Stimulated activated CD8-positive, alpha-beta memory T cell treated with anti-CD3 and anti-CD28 coated beads, Interleukin-7, amount 100 ng/mL, for 4 hours (primary cell): ENCODE measurements around the gene UNKL.

Experiments
- DNase-seq, 2 donors: peaks; one replicate each; pipeline ENCODE4 v3.0.0-alpha.2; 2020; ENCODE audit warnings: low read depth in 2 of 2

UNKL gene

DNA sequence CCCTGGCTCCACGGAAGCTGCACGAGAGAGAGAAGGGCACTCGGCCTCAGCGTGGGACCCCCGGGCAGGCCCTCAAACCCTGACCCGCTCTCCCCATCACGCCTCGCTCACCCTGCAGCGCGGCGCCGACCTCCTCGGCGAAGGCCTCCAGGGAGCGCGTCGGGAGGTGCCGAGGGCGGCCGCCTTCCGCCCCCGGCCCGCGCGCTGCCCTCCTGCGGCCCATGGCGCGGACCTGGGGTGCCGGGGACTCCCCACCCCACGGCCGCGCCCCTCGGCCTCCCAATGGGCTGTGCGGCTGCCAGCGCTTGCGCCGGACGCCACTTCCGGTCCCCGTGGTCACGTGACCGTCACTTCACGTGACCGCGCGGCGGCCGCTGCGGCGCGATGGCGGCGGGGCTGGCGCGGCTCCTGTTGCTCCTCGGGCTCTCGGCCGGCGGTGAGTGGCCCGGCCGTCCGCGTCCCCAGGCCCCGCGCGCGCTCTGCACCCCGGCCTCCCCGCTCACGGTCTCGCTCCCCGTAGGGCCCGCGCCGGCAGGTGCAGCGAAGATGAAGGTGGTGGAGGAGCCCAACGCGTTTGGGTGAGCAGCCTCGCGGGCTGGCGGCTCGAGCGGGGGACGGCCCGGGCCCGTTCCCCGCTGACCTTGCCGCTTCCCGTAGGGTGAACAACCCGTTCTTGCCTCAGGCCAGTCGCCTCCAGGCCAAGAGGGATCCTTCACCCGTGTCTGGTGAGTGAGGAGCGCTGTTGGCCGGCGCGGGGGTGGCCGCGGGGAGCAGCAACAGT, 62.7 kb downstream of the UNKL start, which contains the start of the genes GNPTG and TSR3:
GNPTG (plus strand) TSS at position 350 of the 781 bp plus-strand sequence; CDS start at position 385, 35 bp downstream.
TSR3 (minus strand) TSS at position 297 of the 781 bp plus-strand sequence; CDS start at position 223, 74 bp downstream.
- peak; percentile 45 to 80 for DNase-seq

DNA sequence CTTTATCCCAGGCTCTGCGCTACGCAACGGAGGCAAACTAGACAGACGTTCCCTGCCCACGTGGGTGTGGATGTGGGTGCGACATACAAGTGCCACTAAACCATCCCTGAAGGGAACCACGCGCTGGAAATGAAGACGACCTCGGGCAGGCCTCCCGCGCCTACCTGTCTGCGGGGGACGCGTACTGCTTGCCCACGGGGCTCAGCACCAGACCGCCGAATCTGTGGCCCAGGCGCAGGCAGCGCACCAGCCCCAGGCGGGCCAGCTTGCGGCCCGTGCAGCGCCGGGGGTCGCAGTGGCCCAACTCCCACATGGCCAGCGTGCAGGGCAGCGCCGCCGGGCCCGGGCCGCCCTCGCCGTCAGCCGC, 63.3 kb downstream of the UNKL start:
- DNase-seq = no peak

DNA sequence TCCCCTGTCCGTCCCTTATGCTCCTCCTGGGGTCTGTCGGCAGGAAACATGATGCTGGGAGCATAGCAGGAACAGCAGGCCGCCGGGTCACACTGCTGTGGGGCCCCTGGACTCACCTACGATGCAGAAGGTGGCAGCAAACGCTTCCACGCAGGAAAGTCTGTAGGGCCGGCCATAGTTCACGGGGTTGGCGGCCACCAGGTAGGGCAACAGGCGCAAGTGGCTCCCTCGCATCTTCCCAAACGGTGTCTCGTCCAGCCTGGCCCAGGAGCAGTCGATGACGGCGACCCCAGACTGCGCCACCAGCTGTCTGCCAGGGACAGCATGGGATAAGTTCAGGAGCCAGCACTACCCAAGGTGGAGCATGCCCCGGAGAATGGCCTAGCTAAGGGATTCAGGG, 63.8 kb downstream of the UNKL start:
- DNase-seq = no peak

DNA sequence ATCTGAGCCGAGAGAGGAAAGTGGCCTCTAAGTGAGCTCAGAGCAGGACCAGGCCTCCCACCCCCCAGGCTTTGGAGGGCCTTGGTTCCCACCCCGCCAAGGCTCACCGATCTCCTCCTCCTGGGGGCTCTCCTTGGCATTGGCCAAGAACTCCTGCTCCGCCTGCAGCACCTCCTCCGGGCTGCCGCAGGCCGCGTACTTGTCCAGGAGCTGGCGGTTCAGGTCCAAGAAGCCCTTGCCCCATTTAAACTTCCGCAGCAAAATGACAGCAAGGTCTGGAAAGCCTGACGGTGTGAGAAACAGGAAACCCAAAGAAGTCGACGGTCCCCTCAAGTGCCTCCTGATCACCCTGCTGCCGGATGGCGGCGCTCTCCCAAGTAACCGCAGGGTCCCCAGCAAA, 64.6 kb downstream of the UNKL start:
- DNase-seq = no peak

DNA sequence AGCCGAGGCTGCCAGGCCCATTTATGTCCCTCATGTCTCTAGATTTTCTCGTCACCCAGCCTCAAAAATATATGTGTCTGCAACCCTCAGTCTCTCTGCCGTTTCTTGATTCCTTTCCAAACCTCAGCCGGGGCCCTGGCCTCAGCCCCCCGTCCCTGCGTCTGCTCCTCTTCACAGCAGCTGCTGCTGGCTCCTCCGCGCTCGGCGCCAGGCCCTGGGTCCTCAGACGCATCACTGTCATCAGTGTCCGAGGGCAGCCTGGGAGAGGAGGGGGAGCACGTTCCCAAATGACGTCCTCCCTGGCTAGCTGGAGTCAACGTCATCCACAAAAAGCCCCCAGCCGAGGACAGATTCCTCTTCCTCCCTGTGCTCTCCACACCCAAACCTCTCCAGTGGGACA, 65.2 kb downstream of the UNKL start:
- DNase-seq = no peak

DNA sequence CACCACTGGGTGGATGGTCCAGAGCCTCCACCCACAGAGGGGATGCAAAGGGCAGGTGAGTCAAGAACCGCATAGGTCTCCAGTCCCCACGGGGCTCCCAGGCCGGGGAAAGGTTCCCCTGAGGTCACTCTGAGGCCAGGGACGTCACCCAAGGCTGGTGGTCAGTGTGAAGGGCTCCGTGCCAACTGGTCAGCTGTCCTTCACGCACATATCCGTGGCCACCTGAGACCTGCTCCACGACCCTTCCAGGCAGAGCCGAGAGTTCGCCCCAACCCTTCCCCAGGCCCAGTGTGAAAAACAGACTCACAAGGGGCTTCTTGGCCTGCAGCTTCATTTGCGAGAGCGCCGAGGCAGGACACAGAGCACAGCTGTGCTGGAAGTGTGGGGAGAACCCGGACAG, 65.6 kb downstream of the UNKL start:
- no peak for DNase-seq

DNA sequence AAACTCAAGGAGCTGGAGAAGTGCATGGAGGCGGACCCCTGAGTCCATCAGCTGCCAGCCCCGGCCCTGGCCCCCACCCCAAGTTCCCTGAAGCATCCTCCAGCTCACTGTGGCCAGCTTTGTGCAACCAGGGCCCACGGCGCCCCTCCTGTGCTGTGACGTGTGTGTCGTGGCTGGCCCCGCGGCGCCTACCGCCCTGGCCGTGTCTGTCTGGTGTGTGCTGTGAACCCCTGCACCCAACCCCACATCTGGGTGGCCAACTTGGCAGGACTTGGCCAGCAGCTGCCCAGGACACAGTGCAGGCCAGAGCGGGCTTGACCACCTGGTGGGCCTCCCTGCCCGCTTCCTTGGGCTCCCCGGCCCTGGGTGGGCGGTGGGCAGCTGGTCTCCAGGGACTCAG, 66.1 kb downstream of the UNKL start:
- no peak for DNase-seq

DNA sequence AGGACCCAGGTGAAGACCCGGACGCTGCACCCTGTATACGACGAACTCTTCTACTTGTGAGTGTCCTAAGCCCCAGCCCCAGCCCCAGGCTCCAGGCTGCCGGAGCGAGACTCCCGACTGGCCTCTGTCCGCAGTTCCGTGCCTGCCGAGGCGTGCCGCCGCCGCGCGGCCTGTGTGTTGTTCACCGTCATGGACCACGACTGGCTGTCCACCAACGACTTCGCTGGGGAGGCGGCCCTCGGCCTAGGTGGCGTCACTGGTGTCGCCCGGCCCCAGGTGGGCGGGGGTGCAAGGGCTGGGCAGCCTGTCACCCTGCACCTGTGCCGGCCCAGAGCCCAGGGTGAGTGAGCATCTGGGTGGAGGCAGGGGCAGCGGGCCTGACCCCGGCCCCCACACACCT, 66.5 kb downstream of the UNKL start:
- DNase-seq = no peak

DNA sequence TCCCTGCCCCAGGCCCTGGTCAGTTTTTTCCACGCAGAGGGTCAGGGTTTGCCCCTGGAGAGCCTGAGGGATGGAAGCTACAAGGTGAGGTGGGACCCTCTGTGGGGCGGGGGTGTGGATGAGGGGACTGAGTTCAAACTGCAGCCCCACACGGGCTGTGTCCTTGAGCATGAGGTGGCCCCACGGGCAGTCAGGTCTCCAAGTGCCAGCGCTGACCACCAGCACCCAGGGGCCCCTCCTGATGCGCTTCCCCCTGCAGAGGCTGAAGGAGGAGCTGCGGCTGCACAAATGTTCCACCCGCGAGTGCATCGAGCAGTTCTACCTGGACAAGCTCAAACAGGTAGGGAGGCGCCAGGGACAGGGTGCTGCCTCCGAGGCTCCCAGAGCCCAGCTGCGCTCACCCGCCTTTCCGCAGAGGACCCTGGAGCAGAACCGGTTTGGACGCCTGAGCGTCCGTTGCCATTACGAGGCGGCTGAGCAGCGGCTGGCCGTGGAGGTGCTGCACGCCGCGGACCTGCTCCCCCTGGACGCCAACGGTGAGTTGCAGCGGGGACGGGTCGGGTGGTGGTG, 67.1 kb downstream of the UNKL start:
- DNase-seq = no peak

DNA sequence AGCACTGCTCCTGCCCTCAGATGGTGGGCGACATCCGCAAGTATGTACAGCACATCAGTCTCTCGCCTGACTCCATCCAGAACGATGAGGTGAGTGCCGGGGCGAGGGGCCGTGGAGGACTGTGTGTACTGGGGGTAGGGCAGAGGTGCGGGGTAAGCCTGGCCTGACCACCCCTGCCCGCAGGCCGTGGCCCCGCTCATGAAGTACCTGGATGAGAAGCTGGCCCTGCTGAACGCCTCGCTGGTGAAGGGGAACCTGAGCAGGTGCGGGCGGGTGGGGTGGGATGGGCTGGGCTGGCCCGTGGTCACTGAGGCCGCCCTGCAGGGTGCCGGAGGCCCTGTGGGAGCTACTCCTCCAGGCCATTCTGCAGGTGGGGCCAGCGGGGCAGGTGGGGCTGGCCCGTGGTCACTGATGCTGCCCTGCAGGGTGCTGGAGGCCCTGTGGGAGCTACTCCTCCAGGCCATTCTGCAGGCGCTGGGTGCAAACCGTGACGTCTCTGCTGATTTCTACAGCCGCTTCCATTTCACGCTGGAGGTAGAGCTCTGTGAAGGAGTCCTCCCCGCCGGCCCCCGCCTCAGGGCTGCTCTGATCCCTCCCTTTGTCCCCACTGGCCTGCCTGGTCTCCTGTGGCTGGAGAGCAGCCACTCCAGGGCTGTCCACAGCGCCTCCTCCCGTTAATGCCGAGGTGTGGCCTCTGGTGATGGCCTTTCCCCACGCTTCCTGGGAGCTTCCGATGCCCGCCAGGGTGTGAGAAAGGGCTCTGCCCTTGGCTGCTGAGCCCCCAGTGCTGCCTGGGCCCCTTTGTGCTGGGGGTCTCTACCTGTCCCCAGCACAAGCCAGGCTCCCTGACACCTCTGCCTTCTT, 67.8 kb downstream of the UNKL start:
- no peak for DNase-seq

DNA sequence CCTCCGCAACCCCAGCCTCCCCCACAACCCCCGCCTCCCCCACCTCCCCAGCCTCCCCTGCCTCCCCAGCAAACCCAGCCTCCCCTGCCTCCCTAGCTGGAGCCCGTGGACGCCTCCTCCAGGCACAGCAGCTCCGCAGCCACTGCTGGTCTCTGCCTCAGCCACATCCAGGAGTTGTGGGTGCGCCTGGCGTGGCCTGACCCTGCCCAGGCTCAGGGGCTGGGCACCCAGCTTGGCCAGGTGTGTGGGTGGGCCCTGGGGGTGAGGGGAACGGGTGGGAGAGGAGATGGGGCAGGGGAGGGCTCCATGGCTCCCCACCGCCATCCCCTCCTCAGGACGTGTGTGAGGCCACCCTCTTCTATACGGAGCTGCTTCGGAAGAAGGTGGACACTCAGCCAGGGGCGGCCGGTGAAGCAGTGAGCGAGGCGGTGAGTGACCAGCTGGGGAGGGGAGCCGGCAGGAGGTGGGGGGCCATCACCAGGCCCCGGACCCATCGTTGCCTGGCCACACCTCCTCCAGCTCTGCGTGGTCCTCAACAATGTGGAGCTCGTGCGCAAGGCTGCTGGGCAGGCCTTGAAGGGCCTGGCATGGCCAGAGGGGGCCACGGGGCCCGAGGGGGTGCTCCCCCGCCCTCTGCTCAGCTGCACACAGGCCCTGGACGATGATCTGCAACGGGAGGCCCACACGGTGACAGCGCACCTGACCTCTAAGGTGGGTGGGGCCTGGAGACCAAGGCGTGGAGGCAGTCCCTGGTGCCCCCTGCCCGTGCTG, 68.7 kb downstream of the UNKL start:
- DNase-seq = no peak

DNA sequence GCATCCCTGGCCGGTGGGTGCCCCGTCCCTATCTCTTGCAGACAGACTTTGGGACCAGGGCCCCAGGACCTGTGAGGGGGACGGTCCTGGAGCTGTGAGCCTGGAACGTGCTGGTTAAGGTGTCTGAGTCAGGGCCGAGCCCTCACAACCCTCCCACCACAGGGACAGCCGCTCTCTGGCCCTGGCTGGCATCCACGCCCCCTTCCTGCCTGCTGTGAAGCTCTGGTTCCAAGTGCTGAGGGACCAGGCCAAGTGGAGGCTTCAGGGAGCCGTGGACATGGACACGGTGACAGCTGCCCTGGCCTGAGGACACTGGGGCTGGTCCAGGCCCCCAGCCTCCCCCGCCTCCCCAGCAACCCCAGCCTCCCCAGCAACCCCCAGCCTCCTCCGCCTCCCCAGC, 69.4 kb downstream of the UNKL start:
- no peak for DNase-seq

DNA sequence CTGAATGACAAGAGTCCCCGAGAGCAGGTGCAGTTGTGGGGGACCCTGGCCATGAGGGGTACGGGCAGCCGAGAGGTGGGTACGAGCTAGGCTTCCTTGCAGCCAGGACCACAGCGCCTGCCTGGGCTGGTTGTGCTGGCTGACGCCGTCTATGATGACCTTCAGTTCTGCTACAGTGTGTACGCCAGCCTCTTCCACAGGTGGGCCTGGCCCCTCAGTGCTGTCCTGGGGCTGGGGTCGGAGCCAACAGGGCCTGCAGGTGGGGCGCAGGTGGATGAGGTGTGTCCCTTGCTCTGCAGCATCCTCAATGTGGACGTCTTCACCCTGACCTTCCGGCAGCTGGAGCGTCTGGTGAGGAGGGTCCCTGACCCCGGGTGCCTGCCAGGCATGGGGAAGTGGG, 70.0 kb downstream of the UNKL start:
- DNase-seq = no peak

DNA sequence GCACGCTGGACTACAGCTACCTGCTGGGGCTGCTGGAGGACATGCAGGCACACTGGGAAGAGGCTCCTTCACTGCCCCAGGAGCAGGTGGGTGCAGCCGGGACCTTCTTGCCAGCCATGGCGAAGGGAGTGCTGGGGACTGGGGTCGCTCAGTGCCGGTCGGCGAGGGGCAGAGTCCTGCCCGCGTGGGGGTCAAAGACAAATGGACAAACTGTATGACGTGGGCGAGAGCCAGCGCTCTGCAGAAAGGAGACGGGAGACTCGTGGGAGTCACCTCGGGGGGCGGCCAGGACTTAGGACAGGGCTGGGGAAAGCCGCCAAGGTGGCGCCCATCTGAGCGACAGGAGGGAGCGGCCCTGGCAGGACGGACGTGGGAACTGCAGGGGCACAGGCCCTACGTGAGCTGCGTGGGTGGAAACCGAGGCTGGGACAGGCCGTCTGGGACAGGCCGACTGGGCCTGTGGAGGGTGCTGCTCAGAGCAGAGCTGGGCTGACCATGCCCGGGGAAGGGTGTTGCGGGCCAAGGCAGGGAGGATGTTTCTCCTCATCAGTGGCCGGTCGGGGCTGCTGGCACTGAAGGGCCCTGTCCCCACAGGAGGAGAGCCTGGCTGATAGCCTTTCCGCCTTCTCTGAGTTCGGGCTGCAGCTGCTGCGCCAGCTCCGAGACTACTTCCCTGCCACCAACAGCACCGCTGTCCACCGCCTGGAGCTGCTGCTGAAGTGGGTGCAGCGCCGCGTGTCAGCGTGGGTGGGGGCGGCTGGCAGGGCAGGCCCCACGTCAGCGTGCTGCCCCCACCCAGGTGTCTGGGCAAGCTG, 70.9 kb downstream of the UNKL start:
- no peak for DNase-seq

DNA sequence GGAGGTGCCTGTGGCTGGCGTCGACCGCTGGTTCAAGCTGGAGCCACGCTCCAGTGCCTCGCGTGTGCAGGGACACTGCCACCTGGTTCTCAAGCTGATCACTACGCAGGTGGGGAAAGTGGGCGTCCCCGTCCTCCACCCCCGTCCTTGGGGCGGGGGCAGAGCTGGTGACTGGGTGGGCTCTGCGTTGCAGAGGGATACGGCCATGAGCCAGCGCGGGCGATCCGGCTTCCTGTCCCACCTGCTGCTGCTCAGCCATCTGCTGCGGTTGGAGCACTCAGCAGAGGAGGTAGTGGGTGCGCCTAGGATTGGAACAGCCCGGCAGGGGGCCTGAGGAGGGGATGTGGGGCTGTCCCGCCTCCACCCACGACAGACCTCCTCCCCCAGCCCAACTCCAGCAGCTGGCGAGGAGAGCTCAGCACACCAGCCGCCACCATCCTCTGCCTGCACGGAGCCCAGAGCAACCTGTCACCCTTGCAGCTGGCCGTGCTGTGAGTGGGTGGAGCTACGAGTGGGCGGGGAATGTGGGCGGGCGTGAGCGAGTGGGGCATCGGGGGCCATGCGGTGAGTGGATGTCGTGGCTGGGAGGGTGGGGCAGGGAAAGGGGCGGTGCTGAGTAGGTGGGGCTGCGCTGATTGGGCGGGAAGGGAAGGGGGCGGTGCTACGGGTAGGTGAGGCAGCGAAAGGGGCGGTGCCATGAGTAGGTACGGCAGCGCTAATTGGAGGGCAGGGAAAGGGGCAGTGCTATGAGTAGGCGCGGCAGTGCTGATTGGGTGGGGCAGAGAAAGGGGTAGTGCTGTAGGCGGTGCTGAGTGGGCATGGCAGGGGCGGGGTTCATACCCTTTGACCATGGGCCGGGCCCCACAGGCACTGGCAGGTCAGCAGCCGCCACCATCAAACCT, 71.7 kb downstream of the UNKL start:
- DNase-seq = peak; percentile 86 to 94

DNA sequence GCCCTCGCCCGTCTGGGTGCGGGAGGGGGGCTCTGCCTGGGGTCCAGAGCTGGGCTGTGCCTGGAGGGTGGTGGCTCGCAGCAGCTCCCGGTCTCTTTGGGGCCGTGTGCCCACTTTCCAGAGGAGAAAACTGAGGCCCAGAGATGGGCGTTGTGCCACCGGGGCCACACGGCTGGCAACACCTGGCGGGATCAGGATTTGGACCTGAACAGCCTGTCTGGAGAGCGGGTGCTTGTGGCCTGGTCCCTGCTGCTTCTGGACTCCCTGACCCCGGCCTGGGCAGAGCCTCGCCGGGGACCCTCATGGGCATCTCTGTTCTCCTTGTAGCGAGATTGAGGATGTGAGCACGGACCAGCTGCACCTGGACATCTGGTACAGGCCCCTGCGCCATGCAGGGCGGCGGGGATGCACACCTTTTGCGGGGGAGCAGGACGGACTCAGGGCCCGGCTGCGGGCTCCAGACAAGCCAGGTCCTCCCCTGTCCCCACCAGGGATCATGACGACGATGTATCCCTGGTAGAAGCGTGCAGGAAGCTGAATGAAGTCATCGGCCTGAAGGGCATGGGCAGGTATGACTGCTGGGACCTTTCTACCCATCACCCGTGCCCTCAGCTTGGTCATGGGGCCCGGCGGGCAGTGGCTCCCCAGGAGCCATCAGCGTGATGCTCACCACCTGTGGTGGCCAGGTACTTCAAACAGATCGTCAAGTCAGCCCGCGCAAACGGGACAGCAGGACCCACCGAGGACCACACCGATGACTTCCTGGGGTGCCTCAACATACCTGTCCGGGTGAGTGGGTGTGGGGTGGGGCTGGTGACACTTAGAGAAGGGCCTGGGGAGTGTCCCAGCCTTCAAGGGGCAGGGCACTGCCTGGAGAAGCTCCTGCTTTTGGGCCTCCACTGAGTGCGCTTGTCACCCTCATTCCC, 72.7 kb downstream of the UNKL start:
- DNase-seq = no peak

DNA sequence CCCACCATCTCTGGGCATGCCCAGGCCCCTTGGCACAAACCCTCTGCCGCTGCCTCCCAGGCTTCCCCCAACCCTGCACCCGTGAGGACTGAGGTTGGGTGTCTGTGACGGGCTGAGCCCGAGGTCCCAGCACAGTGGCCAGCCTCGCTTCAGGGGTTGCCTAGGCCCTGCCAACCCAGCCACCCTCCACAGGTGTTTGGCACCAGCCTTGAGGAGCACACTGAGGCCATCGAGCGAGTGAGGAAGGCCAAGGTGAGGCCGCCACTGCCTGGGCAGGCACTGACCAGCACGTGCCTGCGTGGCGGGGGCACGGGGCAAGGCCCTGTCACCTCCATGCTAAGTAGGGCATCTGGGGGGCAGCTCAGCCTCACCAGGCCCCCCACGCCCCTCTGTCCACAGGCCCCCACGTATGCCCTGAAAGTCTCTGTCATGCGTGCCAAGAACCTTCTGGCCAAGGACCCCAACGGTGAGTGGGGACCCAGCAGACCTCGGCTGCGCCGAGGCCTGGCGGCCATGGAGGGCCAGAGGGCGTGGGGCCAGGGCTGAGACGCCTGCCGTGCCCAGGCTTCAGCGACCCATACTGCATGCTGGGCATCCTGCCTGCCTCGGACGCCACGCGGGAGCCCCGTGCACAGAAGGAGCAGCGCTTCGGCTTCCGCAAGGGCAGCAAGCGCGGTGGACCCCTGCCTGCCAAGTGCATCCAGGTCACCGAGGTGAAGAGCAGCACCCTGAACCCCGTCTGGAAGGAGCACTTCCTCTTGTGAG, 73.6 kb downstream of the UNKL start:
- no peak for DNase-seq
